IPS-20b (cell line): ENCODE results near the gene PJA2.
A peak's percentile ranks its signal among the peaks of the same experiment; 100 is the strongest.
"Not testable (repeated sequence)": the region's sequence is repeated elsewhere in the genome, so short reads cannot be mapped to it uniquely, and the experiment has no call there.

Experiments
- H3K27ac ChIP-seq: one replicate; pipeline ENCODE4 v1.5.1; 2013; ENCODE audit warnings: low read length
- H3K27me3 ChIP-seq: 2 replicates; pipeline ENCODE4 v1.6.1; 2013; ENCODE audit warnings: mild to moderate bottlenecking, low read length, inconsistent platforms; ENCODE audit not compliant: insufficient read depth
- H3K36me3 ChIP-seq: 2 replicates; pipeline ENCODE4 v1.6.1; 2013; ENCODE audit warnings: low read depth, mild to moderate bottlenecking, inconsistent platforms, low read length, moderate library complexity; ENCODE audit not compliant: insufficient read depth
- H3K4me1 ChIP-seq: 2 replicates; pipeline ENCODE4 v1.6.1; 2013; ENCODE audit warnings: mild to moderate bottlenecking, control low read depth, inconsistent platforms, low read length, moderate library complexity; ENCODE audit not compliant: insufficient read depth
- H3K4me3 ChIP-seq: 2 replicates; pipeline ENCODE4 v1.5.1; 2013; ENCODE audit warnings: mild to moderate bottlenecking, low read length, inconsistent platforms
- H3K9ac ChIP-seq: 2 replicates; pipeline ENCODE4 v1.6.1; 2013; ENCODE audit warnings: low read depth, mild to moderate bottlenecking, inconsistent platforms, low read length, moderate library complexity
- H3K9me3 ChIP-seq: 2 replicates; pipeline ENCODE4 v1.6.1; 2013; ENCODE audit warnings: mild to moderate bottlenecking, low read depth, low read length, inconsistent platforms; ENCODE audit not compliant: insufficient read depth

Gene PJA2

GRCh38 chr5:109425521-109425920 is 15.7 kb upstream of the PJA2 start:
- not testable (repeated sequence) for H3K4me3 ChIP-seq, H3K27ac ChIP-seq

DNA sequence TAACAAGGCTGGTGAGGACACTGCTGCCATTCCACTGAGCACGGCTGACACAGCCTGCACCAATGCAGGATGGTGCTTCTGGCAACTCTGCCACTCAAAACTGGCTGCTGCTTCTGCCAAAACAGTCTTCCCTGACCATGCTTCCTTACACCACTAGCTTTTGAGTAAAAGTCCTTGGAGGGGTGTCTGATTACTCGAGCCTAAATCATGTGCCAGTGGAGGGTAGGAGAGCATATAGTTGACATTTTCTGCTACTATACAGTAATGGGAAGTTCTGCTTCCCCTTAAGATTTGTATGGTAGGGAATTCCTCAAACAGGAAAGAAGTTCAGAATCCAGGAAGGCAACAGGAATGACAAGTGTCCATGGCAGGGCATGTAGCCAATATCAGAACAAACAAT is 12.2 kb upstream of the PJA2 start:
- no peak overlapping the region for H3K4me3 ChIP-seq
- H3K9me3 ChIP-seq: no peaks in the 10 kb centered on the region
- H3K27me3 ChIP-seq: no peaks in the 10 kb centered on the region
- H3K36me3 ChIP-seq: no peaks in the 10 kb centered on the region
- no peak overlapping the region for H3K27ac ChIP-seq
- no peaks in the 10 kb centered on the region for H3K4me1 ChIP-seq
- H3K9ac ChIP-seq: no peak overlapping the region

More at GRCh38 chr5:109425521-109425920, 15.7 kb upstream of the PJA2 start:
- not testable (repeated sequence) for H3K27me3 ChIP-seq, H3K36me3 ChIP-seq, H3K4me1 ChIP-seq, H3K9me3 ChIP-seq, H3K9ac ChIP-seq

GRCh38 chr5:109418712-109419352 is 9.1 kb upstream of the PJA2 start:
- no peaks in the 10 kb centered on the region for H3K36me3 ChIP-seq
- no peaks in the 10 kb centered on the region for H3K4me1 ChIP-seq
- no peaks in the 10 kb centered on the region for H3K9me3 ChIP-seq
- H3K4me3 ChIP-seq: no peak overlapping the region
- H3K27ac ChIP-seq: no peak overlapping the region
- H3K27me3 ChIP-seq: no peaks in the 10 kb centered on the region
- no peak overlapping the region for H3K9ac ChIP-seq

DNA sequence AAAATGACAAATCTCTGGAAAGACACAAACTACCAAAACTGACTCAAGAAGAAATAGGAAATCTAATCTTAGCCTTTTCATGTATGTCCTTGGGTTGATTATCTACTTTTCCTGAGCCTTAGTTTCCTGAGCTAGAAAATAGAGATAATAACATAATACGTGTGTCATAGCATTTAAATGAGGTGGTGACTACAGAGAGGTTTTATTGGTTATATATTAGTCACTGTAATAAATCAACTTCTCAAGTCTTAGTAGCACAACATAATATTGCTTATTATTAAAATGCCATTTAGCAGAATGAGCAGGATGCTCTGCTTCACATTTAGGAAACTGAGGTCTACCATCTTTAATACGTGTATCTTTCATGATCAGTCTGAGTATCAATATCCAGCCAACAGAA is 7.1 kb upstream of the PJA2 start:
- Histone ChIP-seq H3K9ac (no peak overlapping the region), H3K4me3 (no peak overlapping the region), H3K36me3 (no peaks in the 10 kb centered on the region), H3K9me3 (no peaks in the 10 kb centered on the region), H3K27me3 (no peaks in the 10 kb centered on the region), H3K4me1 (peaks cover 9% of the 10 kb centered on the region; the same call in 1 of the 2 replicates), H3K27ac (no peak overlapping the region)

- H3K27me3 ChIP-seq, H3K27ac ChIP-seq, H3K9me3 ChIP-seq, H3K4me3 ChIP-seq, H3K9ac ChIP-seq, H3K36me3 ChIP-seq: not testable (repeated sequence)
- H3K4me1 ChIP-seq: peaks cover 18% of the 10 kb centered on the region; the same call in 1 of the 2 replicates
Measured at GRCh38 chr5:109413921-109414461, 4.2 kb upstream of the PJA2 start.

GRCh38 chr5:109413458-109413857 is 3.7 kb upstream of the PJA2 start:
- Histone ChIP-seq H3K36me3 (no peaks in the 10 kb centered on the region), H3K4me3 (0 out of 2 replicates have a peak overlapping the region, but pooled peaks have one; percentile 3), H3K27me3 (no peaks in the 10 kb centered on the region), H3K9me3 (no peaks in the 10 kb centered on the region), H3K9ac (peak overlapping the region; percentile 52; the same call in 1 of the 2 replicates), H3K27ac (peak overlapping the region; percentile 16), H3K4me1 (peaks cover 20% of the 10 kb centered on the region; the same call in 1 of the 2 replicates)

DNA sequence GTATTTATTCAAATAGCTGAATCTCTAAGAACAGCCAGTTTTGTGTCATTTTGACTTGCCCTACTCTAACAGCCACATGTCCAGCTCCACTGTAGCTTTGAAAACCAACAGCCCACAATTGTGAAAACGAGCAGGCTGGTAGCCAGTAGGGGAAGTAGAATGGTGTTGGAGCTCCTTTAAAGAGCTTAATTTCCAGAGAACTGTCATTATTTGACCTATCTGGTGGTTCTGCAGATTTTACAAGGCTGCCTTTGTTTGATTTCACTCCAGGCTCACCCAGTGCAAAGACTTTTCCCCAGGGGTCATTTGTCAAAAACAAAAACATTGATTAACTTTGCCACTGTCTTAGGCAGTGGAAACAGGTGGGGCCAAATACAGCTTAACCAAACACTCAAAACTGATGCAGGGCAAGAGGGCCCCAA is 3.2 kb upstream of the PJA2 start:
- peak overlapping the region; percentile 52; the same call in 1 of the 2 replicates for H3K9ac ChIP-seq
- no peaks in the 10 kb centered on the region for H3K27me3 ChIP-seq
- no peaks in the 10 kb centered on the region for H3K9me3 ChIP-seq
- peak overlapping the region; percentile 16 for H3K27ac ChIP-seq
- peaks cover 25% of the 10 kb centered on the region; the same call in 1 of the 2 replicates for H3K4me1 ChIP-seq
- no peaks in the 10 kb centered on the region for H3K36me3 ChIP-seq
- H3K4me3 ChIP-seq: peak overlapping the region; percentile 3; the same call in 1 of the 2 replicates

GRCh38 chr5:109411627-109412026 is 1.9 kb upstream of the PJA2 start:
- peak overlapping the region; percentile 77 for H3K4me3 ChIP-seq
- no peak overlapping the region for H3K27ac ChIP-seq
- H3K9ac ChIP-seq: peak overlapping the region; percentile 81; the same call in 1 of the 2 replicates
- H3K4me1 ChIP-seq: peaks cover 31% of the 10 kb centered on the region; the same call in 1 of the 2 replicates
- no peaks in the 10 kb centered on the region for H3K27me3 ChIP-seq
- H3K9me3 ChIP-seq: no peaks in the 10 kb centered on the region
- H3K36me3 ChIP-seq: no peaks in the 10 kb centered on the region

DNA sequence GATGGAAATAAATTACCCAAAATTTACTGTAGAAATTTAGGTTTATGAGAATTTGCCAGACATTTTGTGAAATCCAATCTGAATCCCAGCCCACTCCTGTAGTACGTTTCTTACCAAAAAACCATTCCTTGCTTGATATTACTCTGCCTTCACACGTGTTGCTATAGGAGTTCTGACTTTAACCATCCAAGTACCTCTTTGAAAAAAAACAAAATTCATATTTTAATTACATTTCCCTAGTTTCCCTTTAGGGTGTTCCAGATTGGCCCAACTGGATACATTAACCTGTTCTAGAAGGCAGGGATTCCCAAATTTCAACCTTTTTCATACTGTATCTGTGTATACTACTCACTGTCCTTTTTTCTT is 1.4 kb upstream of the PJA2 start:
- H3K4me1 ChIP-seq: peaks cover 31% of the 10 kb centered on the region; the same call in 1 of the 2 replicates
- H3K36me3 ChIP-seq: no peaks in the 10 kb centered on the region
- peak overlapping the region; percentile 52 for H3K27ac ChIP-seq
- H3K27me3 ChIP-seq: no peaks in the 10 kb centered on the region
- H3K9ac ChIP-seq: peak overlapping the region; percentile 81
- peak overlapping the region; percentile 77 for H3K4me3 ChIP-seq
- no peaks in the 10 kb centered on the region for H3K9me3 ChIP-seq

- Histone ChIP-seq H3K9me3 (no peaks in the 10 kb centered on the region), H3K4me3 (peak overlapping the region; percentile 77), H3K27me3 (no peaks in the 10 kb centered on the region), H3K4me1 (peaks cover 31% of the 10 kb centered on the region; the same call in 1 of the 2 replicates), H3K27ac (peak overlapping the region; percentile 52), H3K9ac (peak overlapping the region; percentile 81), H3K36me3 (no peaks in the 10 kb centered on the region)
Measured at GRCh38 chr5:109410389-109411148, 795 bp upstream of the PJA2 start.

GRCh38 chr5:109408991-109409843 is 557 bp downstream of the PJA2 start:
- no peaks in the 10 kb centered on the region for H3K36me3 ChIP-seq
- H3K4me1 ChIP-seq: peaks cover 39% of the 10 kb centered on the region
- H3K9ac ChIP-seq: peak overlapping the region; percentile 87
- peak overlapping the region; percentile 95 for H3K4me3 ChIP-seq
- peak overlapping the region; percentile 68 for H3K27ac ChIP-seq
- no peaks in the 10 kb centered on the region for H3K27me3 ChIP-seq
- no peaks in the 10 kb centered on the region for H3K9me3 ChIP-seq
